Measurements from ENCODE around the gene MATN1. TPM values are rescaled to one million over a fixed set of nuclear protein-coding genes. Genes with fewer than 3 reads are reported as not detected.
A peak's percentile ranks its signal among the peaks of the same experiment; 100 is the strongest.

Gene MATN1
- total and polyA plus RNA-seq, 8 donors = 0.06 to 0.07 TPM; not detected in 6

DNA sequence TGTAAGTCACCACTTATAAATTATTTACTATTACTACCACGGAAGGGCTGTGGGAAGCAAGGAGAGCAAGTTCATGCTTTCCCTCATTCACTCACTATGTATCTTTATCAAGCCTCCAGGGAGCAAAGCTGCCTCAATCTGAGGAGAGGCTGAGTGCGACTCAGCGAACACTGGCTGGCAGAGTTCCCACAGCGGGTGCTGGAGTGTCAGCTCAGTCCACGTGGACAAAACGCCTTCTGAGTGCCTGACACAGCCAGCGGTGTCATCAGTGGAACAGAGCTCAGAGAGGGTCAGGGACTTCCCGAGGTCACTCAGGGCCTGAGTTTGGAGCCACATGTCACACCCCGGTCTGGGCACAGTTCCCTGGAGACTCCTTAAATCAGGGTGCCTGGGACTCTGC, 16.9 kb downstream of the MATN1 start:
- TF ChIP-seq, protein P1, sequence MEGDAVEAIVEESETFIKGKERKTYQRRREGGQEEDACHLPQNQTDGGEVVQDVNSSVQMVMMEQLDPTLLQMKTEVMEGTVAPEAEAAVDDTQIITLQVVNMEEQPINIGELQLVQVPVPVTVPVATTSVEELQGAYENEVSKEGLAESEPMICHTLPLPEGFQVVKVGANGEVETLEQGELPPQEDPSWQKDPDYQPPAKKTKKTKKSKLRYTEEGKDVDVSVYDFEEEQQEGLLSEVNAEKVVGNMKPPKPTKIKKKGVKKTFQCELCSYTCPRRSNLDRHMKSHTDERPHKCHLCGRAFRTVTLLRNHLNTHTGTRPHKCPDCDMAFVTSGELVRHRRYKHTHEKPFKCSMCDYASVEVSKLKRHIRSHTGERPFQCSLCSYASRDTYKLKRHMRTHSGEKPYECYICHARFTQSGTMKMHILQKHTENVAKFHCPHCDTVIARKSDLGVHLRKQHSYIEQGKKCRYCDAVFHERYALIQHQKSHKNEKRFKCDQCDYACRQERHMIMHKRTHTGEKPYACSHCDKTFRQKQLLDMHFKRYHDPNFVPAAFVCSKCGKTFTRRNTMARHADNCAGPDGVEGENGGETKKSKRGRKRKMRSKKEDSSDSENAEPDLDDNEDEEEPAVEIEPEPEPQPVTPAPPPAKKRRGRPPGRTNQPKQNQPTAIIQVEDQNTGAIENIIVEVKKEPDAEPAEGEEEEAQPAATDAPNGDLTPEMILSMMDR (IDR thresholded peaks at IDR 0.05) = no peak
- no peak overlapping the region for H3K27ac ChIP-seq
- intact Hi-C loops (cut with DNase I) = loop anchor here in 1 of 3 donors (10.0 kb wide), 1 partner anchor 912 kb away; no protein-coding TSS in a partner anchor
- no peaks in the 10 kb centered on the region for H3K27me3 ChIP-seq
- no peaks in the 10 kb centered on the region for H3K4me1 ChIP-seq
- no peaks in the 10 kb centered on the region for H3K9me3 ChIP-seq
- 14 to 18% methylated on average over 9 of the region's 9 CpGs for WGBS, 2 donors
- no peak for FAIRE-seq
- peak in 5 of 6 donors; percentile 41 to 80 (median 70) for DNase-seq
- no peak overlapping the region for H3K4me3 ChIP-seq
- ATAC-seq = peak in 3 of 4 donors; percentile 27 to 47 (median 38)
- no peaks in the 10 kb centered on the region for H3K36me3 ChIP-seq

DNA sequence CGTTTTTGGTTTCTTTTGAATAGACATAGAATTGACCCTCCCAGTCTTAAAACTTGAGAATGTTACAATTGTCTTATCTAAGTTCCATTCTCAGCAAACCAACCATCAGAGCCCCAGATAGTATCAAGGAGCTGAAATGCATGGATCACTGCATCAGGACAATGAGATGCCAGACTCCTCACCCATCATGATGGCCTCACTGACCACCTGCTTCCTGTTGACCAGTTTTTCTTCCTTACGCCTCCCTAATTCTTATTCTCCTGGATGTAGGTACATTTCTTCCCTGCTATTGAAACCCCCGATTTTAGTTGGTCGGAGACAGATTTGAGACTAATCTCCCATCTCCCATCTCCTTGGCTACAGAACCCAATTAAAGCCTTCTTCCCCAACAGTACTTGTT, 17.7 kb downstream of the MATN1 start:
- intact Hi-C loops (cut with DNase I) = loop anchor here in 1 of 3 donors (10.0 kb wide), 1 partner anchor 911 kb away; no protein-coding TSS in a partner anchor
- DNase-seq = no peak
- TF ChIP-seq, protein P1 (IDR thresholded peaks at IDR 0.05) = no peak
- H3K9me3 ChIP-seq = no peaks in the 10 kb centered on the region
- ATAC-seq = no peak
- H3K36me3 ChIP-seq = no peaks in the 10 kb centered on the region
- WGBS, 2 donors = 63 to 85% methylated on average over 4 of the region's 4 CpGs
- no peak overlapping the region for H3K4me3 ChIP-seq
- H3K27ac ChIP-seq = no peak overlapping the region
- no peaks in the 10 kb centered on the region for H3K27me3 ChIP-seq
- no peaks in the 10 kb centered on the region for H3K4me1 ChIP-seq
- FAIRE-seq = no peak

DNA sequence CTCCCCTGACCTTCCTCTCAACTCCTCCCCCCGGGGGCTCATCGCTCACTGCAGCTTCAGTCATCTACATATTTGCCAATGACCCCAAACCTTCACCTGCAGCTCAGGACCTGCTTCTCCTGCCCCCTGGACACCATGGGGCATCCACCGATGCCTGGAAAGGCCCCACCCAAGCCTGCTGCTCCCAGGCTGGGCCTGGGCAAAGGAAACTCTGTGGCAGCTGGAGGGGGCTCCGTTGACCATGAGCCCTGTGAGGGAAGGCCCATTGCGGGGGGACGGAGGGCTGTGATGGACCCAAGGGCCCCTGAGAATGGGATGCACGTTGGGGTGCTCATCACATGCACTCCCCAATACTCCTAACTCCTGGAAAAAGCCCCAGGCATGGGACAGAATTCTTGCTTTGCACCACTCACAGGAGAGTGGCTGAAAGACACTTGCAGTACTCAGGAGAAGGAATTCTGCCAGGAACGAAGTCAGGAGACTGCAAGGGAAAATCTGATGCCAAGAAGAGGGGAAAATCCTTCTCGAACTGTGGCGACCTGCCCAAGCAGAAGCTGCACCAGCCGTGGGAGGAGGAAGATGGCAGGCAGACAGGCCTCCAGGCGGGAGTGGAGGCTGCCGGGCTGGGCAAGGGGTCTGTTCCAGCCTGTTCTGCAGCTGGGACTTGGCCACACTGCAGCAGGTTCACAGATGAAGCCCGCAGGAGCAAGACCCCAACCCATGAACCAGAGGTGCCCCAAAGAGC, 18.4 kb downstream of the MATN1 start:
- intact Hi-C loops (cut with DNase I) = loop anchor here in 1 of 3 donors (5.0 to 10.0 kb wide), 2 partner anchors 910 to 1478 kb away; no protein-coding TSS in a partner anchor
- no peak for DNase-seq
- FAIRE-seq = no peak
- Histone ChIP-seq H3K27ac (no peak overlapping the region), H3K4me3 (no peak overlapping the region), H3K36me3 (no peaks in the 10 kb centered on the region), H3K9me3 (no peaks in the 10 kb centered on the region), H3K4me1 (no peaks in the 10 kb centered on the region), H3K27me3 (no peaks in the 10 kb centered on the region)
- no peak for ATAC-seq
- TF ChIP-seq, protein P1 (IDR thresholded peaks at IDR 0.05) = no peak
- WGBS, 2 donors = 74 to 82% methylated on average over 14 of the region's 14 CpGs

DNA sequence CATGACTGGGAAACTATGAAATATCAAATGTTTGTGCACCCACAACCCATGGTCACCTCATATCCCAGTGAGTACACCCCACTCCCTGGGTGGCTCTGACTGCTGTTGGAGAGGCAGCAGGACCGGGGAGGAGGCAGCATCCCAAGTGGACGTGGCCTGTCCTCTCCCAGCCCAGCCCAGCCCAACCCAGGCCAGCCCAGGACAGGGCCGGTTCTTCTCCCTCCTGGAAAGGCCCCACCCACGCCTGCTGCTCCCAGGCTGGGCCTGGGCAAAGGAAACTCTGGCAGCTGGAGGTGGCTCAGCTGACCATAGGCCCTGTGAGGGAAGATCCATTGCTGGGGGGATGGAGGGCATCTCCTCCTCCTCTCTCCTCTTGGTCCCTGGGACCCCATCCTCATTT, 19.1 kb downstream of the MATN1 start:
- ATAC-seq (no peak), FAIRE-seq (no peak), DNase-seq (no peak)
- Histone ChIP-seq H3K9me3 (no peaks in the 10 kb centered on the region), H3K27ac (no peak overlapping the region), H3K27me3 (no peaks in the 10 kb centered on the region), H3K4me3 (no peak overlapping the region), H3K4me1 (no peaks in the 10 kb centered on the region), H3K36me3 (no peaks in the 10 kb centered on the region)
- 58 to 76% methylated on average over 4 of the region's 4 CpGs for WGBS, 2 donors
- TF ChIP-seq, protein P1 (IDR thresholded peaks at IDR 0.05) = no peak
- intact Hi-C loops (cut with DNase I) = loop anchor here in 1 of 3 donors (5.0 to 10.0 kb wide), 2 partner anchors 909 to 1477 kb away; no protein-coding TSS in a partner anchor

DNA sequence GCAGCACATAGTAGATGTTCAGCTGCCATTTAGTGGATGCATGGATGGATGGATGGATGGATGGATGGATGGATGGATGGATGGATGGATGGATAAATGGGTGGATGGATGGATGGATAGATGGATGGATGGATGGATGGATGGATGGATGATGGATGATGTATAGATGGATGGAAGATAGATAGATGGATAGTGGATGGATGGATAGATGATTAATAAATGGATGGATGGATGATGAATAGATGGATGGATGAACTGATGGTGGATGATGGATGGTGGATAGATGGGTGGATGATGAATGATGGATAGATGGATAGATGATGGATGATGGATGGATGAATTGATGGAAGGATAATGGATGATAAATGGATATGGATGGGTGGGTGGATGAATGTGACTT, 20.6 kb downstream of the MATN1 start:
- FAIRE-seq (no peak), DNase-seq (no peak), ATAC-seq (no peak)
- intact Hi-C loops (cut with DNase I) = loop anchor here in 1 of 3 donors (5.0 to 10.0 kb wide), 2 partner anchors 908 to 1476 kb away; no protein-coding TSS in a partner anchor
- H3K9me3 ChIP-seq = no peaks in the 10 kb centered on the region
- TF ChIP-seq, protein P1 (IDR thresholded peaks at IDR 0.05) = no peak
- no peaks in the 10 kb centered on the region for H3K4me1 ChIP-seq
- H3K27me3 ChIP-seq = no peaks in the 10 kb centered on the region
- H3K27ac ChIP-seq = no peak overlapping the region
- no peak overlapping the region for H3K4me3 ChIP-seq
- no peaks in the 10 kb centered on the region for H3K36me3 ChIP-seq

Measured in pancreas (tissue), 10 donors.